Ovary (tissue), 3 donors: ENCODE measurements around the gene PFKL.

Experiments
- CTCF ChIP-seq, 3 donors: fragments of 450-650 bp in 2 of 3; fragments of 200-600 bp in 1 of 3; IDR thresholded peaks; one replicate each; pipeline versions ENCODE4 v1.5.1 to v1.8.0; 2016 to 2022; ENCODE audit warnings: antibody characterized with exemption in 3 of 3, mild to moderate bottlenecking in 1 of 3
- EP300 ChIP-seq: sonication (generic); formaldehyde crosslinking; IDR thresholded peaks from one replicate; pipeline ENCODE4 v1.6.1; 2017; ENCODE audit warnings: antibody characterized with exemption
- POLR2A ChIP-seq: fragments of 450-650 bp; IDR thresholded peaks from one replicate; pipeline ENCODE4 v1.6.1; 2017; ENCODE audit warnings: antibody characterized with exemption, mild to moderate bottlenecking, moderate library complexity
- donor health status: DM: no; HTN: no; CAD: no.

DNA sequence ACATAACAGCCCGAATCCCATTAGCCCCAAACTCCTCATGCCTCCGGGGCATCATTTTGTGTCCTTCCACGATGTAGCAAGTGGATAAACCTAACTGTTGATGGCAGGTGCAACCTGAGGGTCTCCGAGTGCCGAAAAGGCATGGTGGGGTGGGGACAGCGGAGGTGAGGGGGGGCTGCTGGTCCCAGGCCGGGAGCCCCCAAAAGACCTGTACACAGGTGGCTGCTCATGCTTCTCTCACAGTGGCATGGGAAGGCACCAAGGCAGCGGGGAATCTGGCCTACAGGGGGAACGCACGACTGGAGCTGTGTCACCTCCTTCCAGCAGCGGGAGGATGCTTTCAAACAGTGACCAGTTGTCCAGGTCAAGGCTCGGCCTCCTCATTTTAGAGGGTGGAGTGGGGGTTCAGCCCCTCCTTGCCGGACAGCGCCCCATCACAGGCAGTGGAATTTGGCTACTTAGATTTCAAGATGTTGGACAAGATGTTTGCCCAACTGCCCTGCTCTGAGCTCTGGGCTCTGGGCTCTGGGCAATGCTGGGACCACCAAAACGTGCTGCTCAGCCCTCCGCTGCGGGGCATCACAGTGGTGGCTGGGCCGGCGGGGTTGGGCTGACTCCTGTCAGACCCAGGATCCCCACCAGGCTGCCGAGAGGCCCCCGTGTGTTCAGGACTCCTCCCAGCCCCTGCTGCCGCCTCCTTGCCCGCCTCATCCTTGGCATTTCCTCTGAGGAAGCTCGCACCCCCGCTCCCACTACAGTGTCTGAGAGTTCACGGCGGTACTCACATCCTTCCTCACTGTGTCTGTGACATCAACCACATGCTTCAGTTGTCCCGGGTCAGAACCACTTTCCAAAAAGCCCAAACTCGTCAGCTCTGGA is 45.8 kb upstream of the PFKL start:
- TF ChIP-seq POLR2A (no peak), EP300 (no peak), CTCF (IDR thresholded peaks at IDR 0.05) (no peak)
